GM18507 (cell line): ENCODE data around the gene PHF13.
A peak's percentile ranks its signal among the peaks of the same experiment; 100 is the strongest.
"Not testable (repeated sequence)": the region's sequence is repeated elsewhere in the genome, so short reads cannot be mapped to it uniquely, and the experiment has no call there.

Source experiments
- DNase-seq: peaks from one replicate; pipeline ENCODE4 v3.0.0; 2011; ENCODE audit warnings: low read depth; ENCODE audit not compliant: insufficient read length; ENCODE audit errors: extremely low spot score
- FAIRE-seq: peaks from 2 replicates; lab custom pipeline; 2011; peaks lifted over from hg19 to GRCh38; lab: Jason Lieb, UNC

The PHF13 gene

DNA sequence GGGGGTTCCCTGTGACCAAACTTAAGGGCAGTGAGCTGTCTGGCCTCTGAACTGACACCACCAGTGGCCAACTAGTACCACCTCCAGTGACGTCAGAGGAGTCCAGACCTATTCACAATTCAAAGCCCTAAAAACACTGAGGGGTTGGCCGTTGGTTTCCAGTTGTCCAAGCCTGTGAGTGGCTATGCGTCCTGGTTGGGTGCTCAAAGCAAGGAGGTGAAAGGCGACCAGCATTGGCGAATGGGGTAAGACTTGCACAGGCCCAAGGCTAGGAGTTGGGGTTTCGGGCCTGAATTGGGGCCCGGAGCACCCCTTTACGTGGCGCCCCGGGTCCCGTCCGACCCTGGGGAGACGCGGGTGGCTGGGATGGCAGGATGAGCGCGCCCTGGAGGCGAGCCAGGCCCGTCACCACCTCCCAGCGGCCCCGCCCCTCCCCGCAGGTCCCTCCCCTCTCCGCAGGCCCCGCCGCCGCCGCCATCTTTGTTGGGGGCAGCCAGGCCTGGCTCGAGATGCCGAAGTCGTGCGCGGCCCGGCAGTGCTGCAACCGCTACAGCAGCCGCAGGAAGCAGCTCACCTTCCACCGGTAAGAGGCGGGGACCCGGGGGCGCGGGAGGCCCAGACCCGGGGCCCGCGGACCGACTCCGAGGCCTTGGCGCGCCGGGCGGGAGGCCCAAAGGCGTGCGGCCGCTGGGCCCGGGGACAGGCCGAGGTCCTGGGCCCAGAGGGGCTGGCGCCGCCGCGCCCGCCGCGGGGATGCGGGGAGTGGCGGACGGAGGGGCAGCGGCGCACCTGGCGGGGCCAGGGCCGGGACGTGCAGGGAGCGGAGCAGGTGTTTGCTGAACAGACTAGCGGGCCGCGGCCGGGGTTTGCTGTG is 11.4 kb downstream of the PHF13 start, which contains the start of gene THAP3:
TSS of gene THAP3 (plus strand) at position 159 of the 874 bp plus-strand sequence. CDS start at position 510, 351 bp downstream.
- peak; percentile 84 for DNase-seq
- peak; percentile 86 for FAIRE-seq

DNA sequence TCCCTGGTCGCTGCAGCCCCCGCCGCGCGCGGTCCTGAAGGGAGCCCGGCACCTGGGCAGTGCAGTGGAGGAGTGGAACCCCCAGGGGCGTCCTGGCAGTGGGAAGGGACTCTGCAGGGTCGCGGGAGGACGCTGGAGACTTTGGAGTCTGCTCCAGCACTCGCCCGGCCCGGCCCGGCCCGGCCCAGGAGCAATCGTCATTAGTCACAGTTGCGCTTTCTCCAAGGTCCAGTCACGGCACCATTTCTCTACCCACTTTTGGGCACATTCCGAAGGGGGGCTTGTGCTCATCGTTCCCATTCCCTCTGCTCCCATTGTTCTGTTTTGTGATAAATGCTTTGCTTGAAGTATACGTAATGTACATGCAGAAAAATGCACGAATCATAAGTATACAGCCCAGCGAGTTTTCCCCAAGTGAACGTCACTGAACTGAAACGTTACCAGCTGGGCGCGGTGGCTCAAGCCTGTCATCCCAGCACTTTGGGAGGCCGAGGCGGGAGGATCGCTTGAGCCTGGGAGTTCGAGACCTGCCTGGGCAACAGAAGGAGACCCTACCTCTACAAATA is 12.1 kb downstream of the PHF13 start:
- peak; percentile 48 for FAIRE-seq

DNA sequence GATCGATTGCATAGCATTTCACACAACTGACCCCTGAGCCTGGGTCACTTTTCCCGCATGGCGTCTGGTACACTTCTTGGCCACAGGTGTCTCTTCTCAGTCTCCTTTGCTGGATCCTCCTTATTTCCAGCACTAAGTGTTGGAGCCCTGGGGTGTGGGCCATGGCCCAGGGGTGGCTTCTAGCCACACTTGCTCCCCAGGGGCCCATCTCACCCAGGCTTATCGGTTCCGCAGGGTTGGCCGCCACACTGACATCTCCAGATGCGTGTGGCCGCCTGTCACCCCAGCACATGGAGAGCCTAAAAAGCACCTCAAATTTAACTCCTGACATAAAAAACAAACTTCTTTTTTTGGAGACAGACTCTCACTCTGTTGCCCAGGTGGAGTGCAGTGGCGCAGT is 13.5 kb downstream of the PHF13 start:
- FAIRE-seq (no peak), DNase-seq (no peak)

More for the DNA sequence above, 12.1 kb downstream of the PHF13 start:
- no peak for DNase-seq

DNA sequence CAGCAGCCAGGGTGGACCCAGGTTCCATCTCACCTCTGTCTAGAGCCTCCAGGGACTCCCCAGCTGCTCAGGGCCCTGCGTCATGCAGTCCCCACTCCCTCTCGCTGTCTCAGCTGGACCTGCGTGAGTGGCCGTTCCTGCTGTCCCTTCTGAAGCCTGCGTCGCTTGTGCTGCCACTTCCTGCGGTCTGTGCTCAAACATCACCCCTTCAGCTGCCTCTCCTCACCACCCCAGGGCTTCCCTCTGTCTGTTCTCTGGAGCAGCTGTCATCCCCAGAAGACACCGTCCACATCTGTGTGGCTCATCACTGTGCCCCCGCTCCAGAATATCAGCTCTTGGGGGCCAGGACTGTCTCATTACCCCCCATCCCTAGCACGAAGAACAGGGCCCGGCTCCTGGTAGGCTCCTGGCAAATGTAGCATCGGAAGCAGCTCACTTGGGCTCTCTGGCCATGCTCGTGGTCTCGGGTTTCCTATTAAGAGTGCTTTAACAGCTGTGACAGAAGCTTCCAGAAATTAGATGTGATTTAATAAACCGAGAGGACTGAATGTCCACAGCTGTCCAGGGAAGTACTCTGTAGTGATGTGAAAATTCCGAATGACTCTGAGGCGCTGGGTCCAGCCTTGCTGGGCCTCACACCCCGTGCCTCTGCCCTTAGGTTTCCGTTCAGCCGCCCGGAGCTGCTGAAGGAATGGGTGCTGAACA is 14.5 kb downstream of the PHF13 start:
- DNase-seq = no peak
- FAIRE-seq = no peak

DNA sequence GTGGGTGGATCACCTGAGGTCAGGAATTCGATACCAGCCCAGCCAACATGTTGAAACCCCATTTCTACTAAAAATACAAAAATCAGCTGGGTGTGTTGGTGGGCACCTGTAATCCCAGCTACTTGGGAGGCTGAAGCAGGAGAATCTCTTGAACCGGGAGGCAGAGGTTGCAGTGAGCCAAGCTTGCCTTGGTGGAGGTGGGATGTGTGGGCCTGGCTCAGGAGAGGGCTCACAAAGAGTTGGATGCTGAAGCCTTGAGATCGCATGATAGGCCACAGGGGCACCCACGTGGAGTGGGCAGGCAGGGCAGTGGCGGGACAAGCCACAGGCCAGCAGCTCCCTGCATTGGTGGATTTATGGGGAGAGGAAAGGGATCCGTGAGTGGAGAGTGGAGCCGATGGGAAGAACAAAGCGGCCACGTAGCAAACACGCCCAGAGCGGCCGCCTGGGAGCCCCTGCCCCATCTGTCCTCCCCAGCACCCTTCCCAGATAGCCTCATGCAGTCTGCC is 15.5 kb downstream of the PHF13 start:
- no peak for FAIRE-seq
- DNase-seq = no peak

DNA sequence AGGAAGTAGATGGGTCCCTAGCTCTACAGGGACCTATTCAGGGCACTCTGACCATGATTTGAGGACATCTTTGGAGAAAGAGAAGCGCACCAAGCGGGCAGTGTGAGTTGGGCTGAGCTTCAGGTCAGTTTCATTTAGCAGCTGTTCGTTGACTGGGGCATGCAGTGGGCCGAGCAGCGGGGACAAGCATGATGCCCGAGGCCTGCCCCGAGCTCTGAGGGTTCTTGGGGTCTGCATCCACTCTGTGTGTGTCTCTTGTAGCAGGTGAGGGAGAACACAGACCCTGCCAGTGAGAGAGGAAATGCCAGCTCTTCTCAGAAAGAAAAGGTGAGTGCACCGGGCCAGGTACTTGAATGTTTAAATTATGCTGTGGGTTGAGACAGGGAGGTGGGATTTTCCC is 16.5 kb downstream of the PHF13 start:
- DNase-seq = no peak
- FAIRE-seq = no peak

DNA sequence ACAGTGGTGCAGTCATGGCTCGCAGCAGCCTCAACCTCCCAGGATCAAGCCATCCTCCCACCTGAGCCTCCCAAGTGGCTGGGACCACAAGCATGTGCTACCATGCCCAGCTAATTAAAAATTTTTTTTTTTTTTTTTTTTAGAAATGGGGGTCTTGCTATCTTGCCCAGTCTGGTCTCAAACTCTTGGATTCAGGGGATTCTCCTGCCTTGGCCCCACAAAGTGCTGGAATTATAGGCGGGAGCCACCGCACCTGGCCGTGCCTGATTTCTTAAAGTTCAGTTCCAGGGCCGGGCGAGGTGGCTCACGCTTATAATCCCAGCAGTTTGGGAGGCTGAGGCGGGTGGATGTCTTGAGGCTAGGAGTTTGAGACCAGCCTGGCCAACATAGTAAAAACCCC is 17.5 kb downstream of the PHF13 start:
- no peak for DNase-seq

DNA sequence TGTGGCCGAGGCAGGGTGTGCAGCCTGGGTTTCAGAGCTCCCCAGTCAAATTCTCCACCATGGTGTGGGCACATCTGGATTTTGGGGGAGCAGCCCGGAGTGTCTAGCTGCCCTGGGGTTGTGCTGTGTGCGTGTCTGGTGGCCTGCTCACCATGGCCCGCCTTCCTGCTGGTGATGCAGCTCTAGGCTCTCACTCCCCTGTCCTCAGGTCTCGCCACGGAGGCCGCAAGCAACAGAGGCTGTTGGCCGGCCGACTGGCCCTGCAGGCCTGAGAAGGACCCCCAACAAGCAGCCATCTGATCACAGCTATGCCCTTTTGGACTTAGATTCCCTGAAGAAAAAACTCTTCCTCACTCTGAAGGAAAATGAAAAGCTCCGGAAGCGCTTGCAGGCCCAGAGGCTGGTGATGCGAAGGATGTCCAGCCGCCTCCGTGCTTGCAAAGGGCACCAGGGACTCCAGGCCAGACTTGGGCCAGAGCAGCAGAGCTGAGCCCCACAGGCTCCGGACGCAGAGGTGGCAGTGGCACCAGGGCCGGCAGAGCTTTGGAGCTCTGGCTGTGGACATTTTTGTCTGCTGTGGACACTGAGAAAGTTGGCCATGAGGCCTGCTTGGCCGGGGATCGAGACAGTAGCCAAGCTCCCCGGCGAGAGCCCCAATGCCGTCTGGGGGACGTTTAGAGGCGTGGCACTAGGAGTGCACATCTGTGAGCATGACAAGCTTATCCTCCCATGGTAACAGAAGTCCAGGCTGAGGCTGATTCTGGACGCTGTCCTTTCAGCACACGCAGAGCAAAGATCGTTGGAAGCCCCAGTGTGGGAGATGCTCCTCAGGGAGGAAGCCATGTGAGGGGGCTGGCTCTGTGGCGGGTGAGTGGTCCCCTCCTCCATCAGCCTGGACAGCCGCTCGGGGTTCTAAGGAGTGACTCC is 19.3 kb downstream of the PHF13 start:
- FAIRE-seq = no peak
- DNase-seq = no peak

More for the DNA sequence above, 17.5 kb downstream of the PHF13 start:
- FAIRE-seq = no peak

DNA sequence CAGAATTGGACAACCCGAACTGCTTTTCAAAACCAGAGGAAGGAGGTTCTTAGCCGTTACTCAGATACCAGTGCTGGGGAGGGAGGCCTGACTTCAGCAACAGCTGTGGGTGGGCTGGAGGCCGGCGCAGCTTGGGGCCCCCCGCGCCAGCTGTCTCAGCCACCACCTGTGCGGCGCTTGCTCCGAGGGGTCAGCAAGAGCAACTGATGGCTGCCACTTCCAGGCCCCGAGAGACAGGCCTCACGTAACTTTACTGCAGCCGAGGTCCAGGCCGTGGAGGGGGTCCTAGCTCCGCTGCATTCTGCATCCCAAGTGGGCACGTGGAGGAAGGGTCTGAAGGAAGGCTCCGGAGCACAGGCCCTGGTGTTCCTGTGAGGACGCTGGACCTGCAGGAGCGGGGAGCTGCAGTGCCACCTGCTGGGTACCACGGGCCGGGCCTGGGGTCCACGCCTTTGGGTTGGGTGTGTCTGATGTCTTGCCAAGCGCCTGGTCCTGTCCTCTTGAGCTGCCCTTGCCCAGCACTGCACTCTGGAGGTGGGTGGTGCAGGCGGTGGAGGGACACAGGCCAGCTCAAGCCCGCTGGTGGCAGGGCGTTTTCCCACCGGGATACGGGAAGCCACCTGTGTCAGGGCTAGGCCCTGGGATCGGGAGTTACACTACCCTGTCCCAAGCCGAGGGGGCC is 21.0 kb downstream of the PHF13 start:
- FAIRE-seq (no peak), DNase-seq (no peak)

DNA sequence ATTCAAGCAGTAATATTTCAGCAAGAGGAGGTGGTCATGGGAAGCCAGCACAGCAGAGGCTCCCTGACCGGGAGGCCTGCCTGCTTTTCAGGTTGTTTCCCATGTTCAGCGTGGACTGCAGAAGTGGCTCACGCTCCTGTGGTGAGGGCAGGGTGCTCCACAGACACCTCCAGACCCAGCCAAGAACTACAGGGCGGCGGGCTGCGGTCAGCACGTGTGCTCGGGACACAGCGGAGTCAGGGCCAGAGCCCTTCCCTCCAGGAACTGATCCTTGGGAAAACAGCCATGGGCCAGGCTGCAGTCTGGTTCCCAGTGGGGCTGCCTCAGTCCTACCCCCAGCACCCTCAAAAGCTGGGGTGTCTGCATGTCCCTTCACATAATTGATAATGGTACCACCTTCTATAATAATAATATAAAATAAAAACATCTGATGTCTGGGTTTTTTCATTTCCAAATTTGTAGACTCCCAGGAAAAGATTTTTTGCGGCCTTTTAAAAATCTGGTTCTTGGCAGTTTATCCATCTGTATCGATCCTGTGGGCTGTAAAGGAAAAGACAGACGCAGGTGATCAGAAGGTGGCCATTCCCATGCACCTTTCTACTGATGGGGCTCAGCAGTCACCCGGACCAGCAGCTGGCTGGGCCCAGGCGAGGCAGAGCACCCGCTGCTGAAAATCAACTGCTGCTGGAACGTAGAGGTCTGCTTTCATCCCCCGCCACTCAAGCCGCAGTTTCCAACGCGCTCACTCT is 21.8 kb downstream of the PHF13 start:
- DNase-seq (no peak), FAIRE-seq (no peak)

DNA sequence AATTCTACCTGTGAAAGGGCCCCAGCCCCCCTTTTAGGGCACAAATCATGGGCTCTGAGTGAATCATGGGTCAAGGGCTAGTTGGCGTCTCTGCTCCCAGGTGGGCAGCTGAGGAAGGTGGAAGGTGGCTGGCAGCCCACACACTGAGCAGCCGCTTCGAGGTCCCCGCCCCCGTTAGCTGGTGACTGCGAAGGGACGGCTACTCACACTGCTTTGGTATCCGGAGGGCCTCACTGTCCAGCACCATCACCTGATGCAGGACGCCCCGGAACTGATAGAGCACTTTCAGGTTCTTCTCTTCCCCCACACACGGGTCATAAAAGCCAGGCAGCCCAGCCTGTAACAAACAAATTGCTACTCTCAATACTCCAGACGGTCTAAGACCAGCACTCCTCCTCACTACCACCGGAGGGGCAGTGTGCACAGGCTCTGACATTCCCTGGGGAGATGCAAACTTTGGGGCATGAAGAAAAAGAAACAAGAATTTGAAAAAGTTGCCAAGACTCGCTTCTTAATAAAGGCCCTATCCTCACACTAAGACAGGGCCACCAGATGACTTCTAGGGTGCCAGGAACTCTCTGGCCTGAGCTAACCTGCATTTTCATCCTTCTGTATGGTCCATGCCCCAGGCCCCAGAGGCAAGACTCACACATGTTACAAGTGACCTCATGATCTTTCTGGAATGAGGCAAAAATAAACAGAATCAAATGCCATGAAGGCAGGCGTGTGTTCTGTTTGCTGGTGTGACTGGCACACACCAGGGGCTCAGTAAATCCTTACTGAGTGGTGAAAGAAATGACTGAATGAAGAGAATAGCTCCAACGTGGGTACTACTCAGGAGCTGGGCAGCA is 22.6 kb downstream of the PHF13 start:
- no peak for FAIRE-seq
- no peak for DNase-seq

DNA sequence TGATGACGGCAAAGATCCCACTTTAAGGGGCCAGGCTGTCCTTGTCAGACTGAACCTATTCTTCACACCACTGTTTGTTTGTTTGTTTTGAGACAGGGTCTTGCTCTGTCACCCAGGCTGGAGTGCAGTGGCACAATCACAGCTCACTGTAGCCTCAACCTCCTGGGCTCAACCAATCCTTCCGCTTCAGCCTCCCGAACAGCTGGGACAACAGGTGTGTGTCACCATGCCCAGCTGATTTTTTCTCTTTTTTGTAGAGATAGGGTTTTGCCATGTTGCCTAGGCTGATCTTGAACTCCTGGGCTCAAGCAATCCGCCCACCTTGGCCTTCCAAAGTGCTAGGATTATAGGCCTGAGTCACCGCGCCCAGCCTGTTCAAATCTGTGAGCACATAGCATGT is 23.2 kb downstream of the PHF13 start:
- FAIRE-seq = not testable (repeated sequence)

DNA sequence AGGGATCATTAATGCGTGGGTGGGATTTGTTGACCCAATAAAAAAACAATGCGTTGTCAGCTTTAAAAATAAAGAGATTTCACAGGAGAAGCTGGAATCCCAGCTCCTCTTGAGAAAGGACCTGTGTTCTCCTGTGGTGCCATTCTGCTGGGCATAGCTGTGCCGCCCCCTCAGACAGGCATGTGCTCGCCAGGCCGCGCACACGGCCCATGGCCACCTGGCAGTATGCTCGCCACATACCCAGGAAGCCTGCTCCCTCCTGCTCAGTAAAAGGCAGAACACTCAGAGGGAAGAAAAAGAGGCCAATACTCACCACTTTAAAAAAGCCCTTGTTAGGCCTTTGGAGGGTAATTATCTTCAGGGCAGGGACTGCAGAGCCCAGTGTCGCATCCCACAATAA is 24.2 kb downstream of the PHF13 start:
- DNase-seq (no peak), FAIRE-seq (no peak)

More for the DNA sequence above, 23.2 kb downstream of the PHF13 start:
- DNase-seq = not testable (repeated sequence)

DNA sequence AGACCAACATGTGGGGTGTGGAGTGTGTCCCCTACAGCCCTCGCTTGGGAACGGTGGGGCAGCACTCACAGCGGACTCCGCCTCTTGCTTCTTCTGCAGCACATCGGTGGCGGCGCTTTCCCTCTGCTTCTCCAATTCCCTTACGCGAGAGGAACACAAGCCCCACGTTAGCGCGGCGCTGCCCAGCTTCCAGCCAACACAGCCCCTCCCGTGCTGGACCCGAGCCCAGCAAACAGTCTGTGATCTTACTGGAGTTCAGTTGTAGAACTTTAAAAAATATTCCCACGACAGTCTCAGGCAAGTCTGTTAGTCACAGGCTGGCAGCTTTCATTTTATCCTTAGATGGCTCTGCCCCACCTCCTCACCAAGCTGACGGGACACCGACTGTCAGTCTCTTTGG is 24.7 kb downstream of the PHF13 start:
- DNase-seq (no peak), FAIRE-seq (no peak)

DNA sequence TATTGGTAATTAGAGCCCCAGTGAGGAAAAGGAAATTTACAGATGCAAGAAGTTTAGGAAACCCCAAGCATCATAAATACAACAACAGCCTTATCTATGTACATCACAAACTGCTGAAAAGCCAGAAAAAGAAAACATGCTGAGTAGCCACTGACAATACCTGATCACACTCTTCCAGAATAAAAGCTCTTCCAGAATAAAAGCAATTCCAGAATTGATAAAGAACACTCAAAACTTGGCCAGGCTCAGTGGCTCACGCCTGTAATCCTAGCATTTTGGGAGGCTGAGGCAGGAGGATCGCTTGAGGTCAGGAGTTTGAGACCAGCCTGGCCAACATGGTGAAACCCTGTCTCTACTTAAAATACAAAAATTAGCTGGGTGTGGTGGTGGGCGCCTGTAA is 27.3 kb downstream of the PHF13 start:
- not testable (repeated sequence) for DNase-seq, FAIRE-seq

DNA sequence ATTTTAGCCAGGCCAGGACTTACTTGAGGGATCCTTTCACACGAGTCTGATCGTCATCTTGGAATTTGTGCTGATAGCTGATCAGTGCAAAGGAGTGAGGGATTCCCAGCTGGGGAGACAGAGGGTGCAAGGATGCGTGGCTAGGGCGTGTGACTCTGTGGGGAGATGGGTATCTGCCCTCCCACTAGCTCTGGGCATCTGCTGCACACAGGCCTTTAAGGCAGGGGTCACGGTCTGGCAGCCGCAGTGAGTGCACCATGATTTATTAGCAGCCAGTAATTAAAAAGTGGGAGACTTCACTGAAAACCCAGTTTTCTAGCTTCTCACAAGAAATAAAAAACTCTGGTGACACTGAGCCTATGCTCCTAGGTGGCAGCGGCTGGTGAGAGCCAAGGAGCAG is 31.5 kb downstream of the PHF13 start:
- FAIRE-seq = no peak
- DNase-seq = no peak

DNA sequence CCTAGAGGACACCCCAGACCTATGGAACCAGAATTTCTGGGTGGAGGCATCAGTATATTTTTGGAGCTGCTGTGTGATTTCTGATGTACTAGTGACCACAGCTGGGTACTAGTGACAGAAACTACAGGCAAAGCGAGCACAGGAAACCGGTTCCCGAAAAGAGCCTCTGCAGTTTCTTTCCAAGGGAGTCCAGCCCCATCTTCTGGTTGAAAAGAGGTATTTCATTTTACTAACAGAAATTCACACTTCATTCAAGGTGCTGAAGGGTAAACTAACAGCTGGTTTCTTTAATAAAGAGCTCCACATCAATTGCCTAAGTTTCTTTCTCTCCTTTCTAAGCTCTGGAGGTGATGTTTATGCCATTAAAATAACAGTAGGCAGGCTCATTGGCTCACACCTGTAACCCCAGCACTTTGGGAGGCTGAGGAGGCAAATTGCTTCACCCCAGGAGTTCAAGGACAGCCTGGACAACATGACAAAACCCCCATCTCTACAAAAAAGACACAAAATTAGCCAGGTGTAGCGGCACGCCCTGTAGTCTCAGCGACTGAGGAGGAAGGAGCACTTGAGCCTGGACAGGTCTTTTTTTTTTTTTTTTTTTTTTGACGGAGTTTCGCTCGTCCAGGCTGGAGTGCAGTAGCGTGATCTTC is 33.1 kb downstream of the PHF13 start:
- FAIRE-seq (peak; percentile 35), DNase-seq (no peak)
